GM11168 (cell line): ENCODE results near the gene NAXE.

Experiments used
- in situ Hi-C: fragments of 300-500 bp; cut with MboI; formaldehyde crosslinking; loops from one replicate; pipeline ENCODE4 v1.12.0; 2022; ENCODE audit warnings: low sequenced_read_pairs; ENCODE audit not compliant: unreplicated experiment

Gene NAXE

GRCh38 chr1:156643049-156643777 lies 51.6 kb downstream of the NAXE start:
- in situ Hi-C loops: no loop called here

GRCh38 chr1:156643778-156644092 lies 52.2 kb downstream of the NAXE start:
- in situ Hi-C loops: no loop called here
